Spleen (tissue), 11 donors: Measurements from ENCODE around the gene NBPF8. TPM values are rescaled to one million over a fixed set of nuclear protein-coding genes. Genes with fewer than 3 reads are reported as not detected.
"Not testable (repeated sequence)": the region's sequence is repeated elsewhere in the genome, so short reads cannot be mapped to it uniquely, and the experiment has no call there.

Experiments used
- DNase-seq: peaks from one replicate; pipeline ENCODE4 v3.0.0-alpha.2; 2020
- H3K27ac ChIP-seq, 8 donors: fragments of 200-600 bp; sonication (generic) in 7 of 8; 1 replicate in 4 of 8; 2 replicates in 4 of 8; pipeline versions ENCODE4 v1.5.0 to v1.8.0; 2016 to 2021; ENCODE audit warnings: inconsistent platforms in 4 of 8, mild to moderate bottlenecking in 4 of 8, moderate library complexity in 1 of 8
- H3K27me3 ChIP-seq, 7 donors: fragments of 200-600 bp; sonication (generic) in 6 of 7; replicated peaks in 1 of 7; 1 replicate in 4 of 7; 2 replicates in 3 of 7; pipeline versions ENCODE4 v1.5.0 to v1.8.0; 2016 to 2021; ENCODE audit warnings: inconsistent platforms in 3 of 7, mild to moderate bottlenecking in 1 of 7
- H3K36me3 ChIP-seq, 6 donors: fragments of 200-600 bp; sonication (generic) in 5 of 6; 1 replicate in 4 of 6; 2 replicates in 2 of 6; pipeline versions ENCODE4 v1.5.0 to v1.8.0; 2016 to 2021; ENCODE audit warnings: inconsistent platforms in 2 of 6
- H3K4me1 ChIP-seq, 6 donors: fragments of 200-600 bp; sonication (generic) in 5 of 6; 1 replicate in 3 of 6; 2 replicates in 3 of 6; pipeline versions ENCODE4 v1.5.0 to v1.8.0; 2016 to 2021; ENCODE audit warnings: inconsistent platforms in 3 of 6
- H3K4me3 ChIP-seq, 8 donors: fragments of 200-600 bp; sonication (generic) in 7 of 8; 1 replicate in 4 of 8; 2 replicates in 4 of 8; pipeline versions ENCODE4 v1.5.0 to v1.8.0; 2016 to 2021; ENCODE audit warnings: inconsistent platforms in 4 of 8, mild to moderate bottlenecking in 4 of 8, moderate library complexity in 2 of 8
- H3K9me3 ChIP-seq, 8 donors: fragments of 200-600 bp; sonication (generic) in 7 of 8; 1 replicate in 4 of 8; 2 replicates in 4 of 8; pipeline versions ENCODE4 v1.5.0 to v1.8.0; 2016 to 2021; ENCODE audit warnings: inconsistent platforms in 4 of 8
- POLR2AphosphoS5 ChIP-seq, 3 donors: sonication (generic); formaldehyde crosslinking; IDR thresholded peaks; one replicate each; pipeline ENCODE4 v1.5.1; 2017; ENCODE audit warnings: antibody characterized with exemption in 3 of 3
- WGBS, 5 donors: extraction: QIAGEN DNeasy Blood & Tissue Kit in 3 of 5; methylation state at CpG; one replicate each; pipeline versions ENCODE4 v1.1.5 to v1.1.7; 2013 to 2018; 5-methylcytosine and 5-hydroxymethylcytosine counted together
- intact Hi-C: fragments of 100-400 bp; cut with DNase I; formaldehyde crosslinking; loops from one replicate; pipeline ENCODE4 v1.15.0; 2023; ENCODE audit warnings: low total_unique reads
- polyA plus RNA-seq, 3 donors: library from polyadenylated mRNA; stranded (reverse); fragments of 200-250 nt; gene quantifications; one replicate each; pipeline ENCODE4 v1.2.1, GENCODE V29; 2013
- total RNA-seq, 7 donors: library from RNA; depleted of rRNA in 3 of 7; stranded (reverse); fragments of >200 nt in 3 of 7; fragmentation: NEBNext Ultra II Directional in 4 of 7; extraction: Animal tissue kit (Norgen Biotek cat#: 25700) in 4 of 7; gene quantifications; one replicate each; pipeline versions ENCODE4 v1.1.0 to v1.2.1, GENCODE V29; 2016 to 2021
- TF ChIP-seq, protein P1 (sequence below), 11 experiments: fragments of 200-600 bp in 7 of 11; fragments of 450-650 bp in 4 of 11; sonication (generic) in 4 of 11; IDR thresholded peaks in 8 of 11; conservative IDR thresholded peaks in 3 of 11; 1 replicate in 7 of 11; 2 replicates in 4 of 11; pipeline versions ENCODE4 v1.4.0 to v1.8.0; 2016 to 2021; ENCODE audit warnings: antibody characterized with exemption in 11 of 11, inconsistent platforms in 4 of 11, mild to moderate bottlenecking in 1 of 11
- donor health status: healthy with polysubstance abuse.
- donor health status: DM: no; HTN: no; CAD: no; lungs with moderate emphysema.
- donor health status: DM: no; HTN: no; CAD: no.
- donor health status: Bipolar disorder and iron deficiency.
- donor health status: healthy.
- donor health status: DM: no; HTN: no; CAD: no.
- donor health status: DM: yes; HTN: yes; CAD: no.

The NBPF8 gene
- total and polyA plus RNA-seq, 10 donors: 6.4 to 22.0 (median 13.7) TPM

DNA sequence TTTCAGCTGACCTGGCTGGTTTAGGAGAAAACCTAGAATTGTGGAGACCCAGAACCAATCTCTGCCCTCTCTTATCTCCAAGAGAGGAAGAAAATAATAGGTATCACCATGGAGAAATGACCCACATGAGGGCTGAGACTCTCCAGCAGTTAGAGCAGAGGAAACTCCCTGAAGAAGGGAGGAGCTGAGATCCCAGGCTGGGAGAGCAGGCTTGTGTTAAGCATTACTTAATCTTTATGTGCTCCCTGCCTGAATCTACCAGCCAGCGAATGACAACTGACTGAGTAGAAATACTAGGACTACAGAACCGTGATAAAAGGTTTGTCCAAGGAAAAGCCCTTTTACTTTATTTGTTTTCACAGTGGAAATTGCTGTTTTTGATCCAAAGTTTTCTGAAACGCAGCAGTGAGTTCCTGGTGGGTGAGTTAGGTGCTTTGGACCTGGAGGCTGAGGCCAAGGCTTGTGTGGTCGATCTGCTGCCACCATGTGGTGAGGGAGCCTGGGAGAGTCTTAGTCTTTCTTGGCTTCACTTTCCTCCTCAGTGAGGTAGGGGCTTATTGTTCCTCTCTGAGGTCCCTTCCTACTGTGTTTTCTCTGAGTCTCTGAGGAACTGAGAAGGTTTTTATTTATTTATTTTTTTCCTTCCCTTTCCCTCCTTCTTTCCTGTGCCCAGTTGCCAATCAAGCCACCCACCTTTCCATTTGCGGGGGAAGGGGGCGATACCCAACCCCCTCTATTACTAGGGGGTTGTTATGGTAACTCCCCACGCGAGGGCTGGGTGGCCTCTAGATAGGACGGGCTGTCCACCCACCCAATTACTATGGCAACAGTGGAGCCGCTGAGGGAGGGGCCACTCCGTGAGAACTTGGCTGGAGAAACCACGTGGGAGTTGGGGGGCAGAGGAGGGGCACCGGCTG lies 21.3 kb upstream of the NBPF8 start:
- H3K9me3 ChIP-seq, intact Hi-C loops, DNase-seq, H3K4me3 ChIP-seq, H3K4me1 ChIP-seq, H3K36me3 ChIP-seq, H3K27me3 ChIP-seq, H3K27ac ChIP-seq: not testable (repeated sequence)
- WGBS, 5 donors: 33 to 44% (median 41%) methylated on average over 6 of the region's 13 CpGs
- TF ChIP-seq, protein P1, sequence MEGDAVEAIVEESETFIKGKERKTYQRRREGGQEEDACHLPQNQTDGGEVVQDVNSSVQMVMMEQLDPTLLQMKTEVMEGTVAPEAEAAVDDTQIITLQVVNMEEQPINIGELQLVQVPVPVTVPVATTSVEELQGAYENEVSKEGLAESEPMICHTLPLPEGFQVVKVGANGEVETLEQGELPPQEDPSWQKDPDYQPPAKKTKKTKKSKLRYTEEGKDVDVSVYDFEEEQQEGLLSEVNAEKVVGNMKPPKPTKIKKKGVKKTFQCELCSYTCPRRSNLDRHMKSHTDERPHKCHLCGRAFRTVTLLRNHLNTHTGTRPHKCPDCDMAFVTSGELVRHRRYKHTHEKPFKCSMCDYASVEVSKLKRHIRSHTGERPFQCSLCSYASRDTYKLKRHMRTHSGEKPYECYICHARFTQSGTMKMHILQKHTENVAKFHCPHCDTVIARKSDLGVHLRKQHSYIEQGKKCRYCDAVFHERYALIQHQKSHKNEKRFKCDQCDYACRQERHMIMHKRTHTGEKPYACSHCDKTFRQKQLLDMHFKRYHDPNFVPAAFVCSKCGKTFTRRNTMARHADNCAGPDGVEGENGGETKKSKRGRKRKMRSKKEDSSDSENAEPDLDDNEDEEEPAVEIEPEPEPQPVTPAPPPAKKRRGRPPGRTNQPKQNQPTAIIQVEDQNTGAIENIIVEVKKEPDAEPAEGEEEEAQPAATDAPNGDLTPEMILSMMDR (IDR thresholded peaks at IDR 0.05 in 8 of 11, conservative IDR thresholded peaks at IDR 0.05 in 3 of 11): peak in 3 of 11 experiments; percentile 11 to 24 (median 23)

DNA sequence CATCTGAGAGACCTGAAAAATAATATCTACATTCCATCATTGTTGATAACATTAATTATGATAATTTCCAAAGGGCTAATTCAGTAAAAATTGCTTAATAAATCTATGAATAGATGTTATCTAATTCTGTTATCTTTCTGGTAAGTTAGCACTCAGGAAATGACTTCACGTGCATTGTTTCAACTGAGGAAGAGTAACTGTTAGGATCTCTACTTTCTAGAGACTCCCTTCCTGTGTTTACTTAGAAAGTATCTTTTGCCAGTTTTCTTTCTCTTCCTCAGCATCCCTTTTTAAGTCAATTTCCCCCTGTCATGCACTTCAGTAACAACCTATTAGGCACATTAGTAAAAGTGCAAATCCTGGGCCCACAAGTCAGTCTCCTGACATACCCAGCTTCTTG lies 9.5 kb upstream of the NBPF8 start:
- WGBS, 5 donors: no CpG with 5 or more reads among the region's 1 CpG
- H3K27ac ChIP-seq, H3K4me1 ChIP-seq, intact Hi-C loops, DNase-seq, H3K9me3 ChIP-seq, H3K4me3 ChIP-seq, H3K36me3 ChIP-seq, H3K27me3 ChIP-seq: not testable (repeated sequence)

DNA sequence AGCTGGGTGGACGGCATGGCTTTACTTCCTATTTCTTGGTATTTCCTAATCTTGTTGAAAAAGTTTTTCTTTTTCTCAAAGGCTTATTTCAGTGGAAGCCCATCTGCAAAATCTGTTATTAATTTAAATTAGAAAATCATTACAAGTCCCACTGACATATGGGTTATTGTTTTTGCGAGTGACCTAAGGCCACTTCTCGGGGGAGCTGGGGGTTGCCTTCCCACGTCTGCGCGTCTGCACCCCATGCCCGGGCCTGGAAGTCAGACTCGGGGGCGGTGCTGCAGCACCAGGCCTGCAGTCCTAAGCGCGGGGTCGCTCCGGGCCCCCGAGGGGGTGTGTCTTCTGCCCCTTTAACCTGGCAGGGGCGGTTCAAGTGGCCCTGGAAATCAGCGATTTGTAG lies 384 bp upstream of the NBPF8 start:
- H3K36me3 ChIP-seq, DNase-seq, H3K27me3 ChIP-seq, intact Hi-C loops, H3K9me3 ChIP-seq, H3K4me1 ChIP-seq: not testable (repeated sequence)
- Histone ChIP-seq H3K4me3 (peak overlapping the region in 6 of 8 donors; percentile 44 to 75 (median 63)), H3K27ac (peak overlapping the region in 4 of 8 donors; percentile 72 to 85 (median 80))
- WGBS, 5 donors: 1 to 4% (median 3%) methylated on average over 5 to 7 of the region's 16 CpGs

DNA sequence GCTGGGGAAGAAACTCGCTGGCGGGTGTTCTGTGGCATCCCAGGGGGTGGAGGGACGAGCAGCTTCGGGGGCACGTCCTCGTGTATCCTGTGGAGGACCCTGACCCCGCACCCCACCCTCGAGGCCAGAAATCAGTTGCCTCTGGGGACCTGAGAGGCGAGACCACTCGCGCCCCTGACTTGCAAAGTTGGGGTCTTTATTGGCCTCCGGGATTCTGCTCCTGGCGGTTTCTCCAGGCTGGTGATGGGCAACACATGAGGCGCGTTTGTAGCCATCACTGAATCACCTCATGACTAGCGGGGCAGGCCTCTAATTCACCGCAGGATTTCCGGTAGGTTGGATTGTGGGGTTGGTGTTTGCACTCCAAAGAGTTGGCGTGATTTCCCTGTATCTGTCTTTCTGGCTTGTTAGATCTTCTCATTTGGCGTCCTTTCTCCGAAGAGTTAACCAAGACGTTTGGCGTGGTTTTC lies 692 bp downstream of the NBPF8 start:
- H3K27me3 ChIP-seq, H3K4me1 ChIP-seq, H3K9me3 ChIP-seq, intact Hi-C loops: not testable (repeated sequence)
- DNase-seq: peak; percentile 75
- TF ChIP-seq POLR2AphosphoS5 (IDR thresholded peaks at IDR 0.05): peak in 1 of 3 donors; percentile 52
- H3K4me3 ChIP-seq: peak overlapping the region; percentile 40 to 75 (median 60)
- peak overlapping the region in 5 of 8 donors; percentile 27 to 85 (median 78) for H3K27ac ChIP-seq
- WGBS, 5 donors: 1 to 6% (median 2%) methylated on average over 12 to 21 of the region's 23 CpGs
- H3K36me3 ChIP-seq: peaks cover 0 to 10% (median 1%) of the 10 kb centered on the region in 6 donors

DNA sequence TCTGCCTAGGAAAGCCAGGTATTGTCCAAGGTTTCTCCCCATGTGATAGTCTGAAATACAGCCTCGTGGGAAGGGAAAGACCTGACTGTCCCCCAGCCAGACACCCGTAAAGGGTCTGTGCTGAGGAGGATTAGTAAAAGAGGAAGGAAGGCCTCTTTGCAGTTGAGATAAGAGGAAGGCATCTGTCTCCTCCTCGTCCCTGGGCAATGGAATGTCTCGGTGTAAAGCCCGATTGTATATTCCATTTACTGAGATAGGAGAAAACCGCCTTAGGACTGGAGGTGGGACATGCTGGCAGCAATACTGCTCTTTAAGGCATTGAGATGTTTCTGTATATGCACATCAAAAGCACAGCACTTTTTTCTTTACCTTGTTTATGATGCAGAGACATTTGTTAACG lies 10.2 kb downstream of the NBPF8 start:
- WGBS, 5 donors: 30 to 53% (median 46%) methylated on average over 7 of the region's 7 CpGs
- intact Hi-C loops: not testable (repeated sequence)

DNA sequence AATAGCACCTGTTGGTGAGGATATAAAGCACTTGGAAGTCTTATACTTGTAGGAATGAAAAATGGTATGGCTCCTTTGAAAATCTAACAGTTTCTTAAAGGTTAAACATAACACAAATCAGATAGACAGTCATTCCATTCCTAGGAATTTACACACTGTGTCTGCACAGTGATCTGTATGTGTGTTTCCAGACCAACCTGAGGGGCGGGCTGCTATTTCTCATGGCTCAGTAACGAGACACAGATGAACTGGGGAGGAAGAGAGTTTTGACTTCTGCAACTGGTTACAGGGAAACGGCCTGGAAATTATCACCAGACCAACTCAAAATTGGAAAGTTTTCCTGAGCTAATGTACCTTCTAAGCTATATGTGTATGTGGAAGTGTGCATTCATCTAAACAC lies 16.8 kb downstream of the NBPF8 start:
- intact Hi-C loops, H3K27me3 ChIP-seq, H3K4me1 ChIP-seq, H3K27ac ChIP-seq, DNase-seq, H3K9me3 ChIP-seq, H3K4me3 ChIP-seq: not testable (repeated sequence)
- peaks cover 0 to 13% (median 2%) of the 10 kb centered on the region in 6 donors for H3K36me3 ChIP-seq
- 50 to 72% (median 56%) methylated on average over 2 to 3 of the region's 3 CpGs; no CpG with 5 or more reads in 1 of the 5 donors for WGBS, 5 donors

More for the DNA sequence above, 10.2 kb downstream of the NBPF8 start:
- not testable (repeated sequence) for H3K27me3 ChIP-seq, DNase-seq, H3K4me3 ChIP-seq, H3K9me3 ChIP-seq, H3K27ac ChIP-seq, H3K4me1 ChIP-seq
- H3K36me3 ChIP-seq: peaks cover 0 to 21% (median 3%) of the 10 kb centered on the region in 6 donors

DNA sequence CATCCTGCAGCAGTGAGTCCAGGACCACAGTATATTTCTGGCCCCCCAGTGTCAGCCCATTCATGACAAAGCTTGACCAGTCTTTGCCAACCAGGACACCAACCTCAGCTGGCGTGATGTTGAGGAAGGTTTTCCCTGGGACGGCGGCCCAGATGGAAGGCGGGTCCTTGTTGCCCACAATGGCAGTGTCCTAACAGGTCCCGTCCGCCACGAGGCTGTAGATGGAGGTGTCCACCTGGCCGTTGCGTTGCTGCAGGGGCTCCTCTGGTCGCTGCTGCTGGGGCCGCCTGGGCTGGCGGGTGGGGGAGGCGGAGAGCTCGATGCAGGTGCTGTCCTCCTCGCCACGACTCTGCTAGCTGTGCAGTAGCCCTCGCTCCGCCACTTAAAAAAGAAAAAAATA lies 19.0 kb downstream of the NBPF8 start:
- H3K4me3 ChIP-seq, DNase-seq, H3K27ac ChIP-seq, H3K36me3 ChIP-seq, intact Hi-C loops, H3K4me1 ChIP-seq, H3K27me3 ChIP-seq, H3K9me3 ChIP-seq: not testable (repeated sequence)
- WGBS, 5 donors: 95 to 99% (median 97%) methylated on average over 6 to 16 of the region's 18 CpGs

DNA sequence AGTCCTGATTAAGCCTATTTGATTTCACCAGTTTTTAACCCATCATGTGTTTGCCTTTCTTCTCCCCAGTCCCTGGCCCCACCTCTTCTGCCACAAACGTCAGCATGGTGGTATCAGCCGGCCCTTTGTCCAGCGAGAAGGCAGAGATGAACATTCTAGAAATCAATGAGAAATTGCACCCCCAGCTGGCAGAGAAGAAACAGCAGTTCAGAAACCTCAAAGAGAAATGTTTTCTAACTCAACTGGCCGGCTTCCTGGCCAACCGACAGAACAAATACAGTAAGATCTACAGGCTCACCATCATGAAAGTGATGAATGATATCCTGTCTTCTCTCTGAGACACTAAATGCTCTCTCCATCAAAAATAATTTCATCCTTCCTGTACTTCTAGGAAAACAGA lies 34.3 kb downstream of the NBPF8 start:
- WGBS, 5 donors: 28 to 50% (median 40%) methylated on average over 2 of the region's 5 CpGs
- DNase-seq, H3K4me3 ChIP-seq, H3K27ac ChIP-seq, H3K9me3 ChIP-seq, H3K27me3 ChIP-seq, intact Hi-C loops, H3K4me1 ChIP-seq: not testable (repeated sequence)
- peaks cover 0 to 17% (median 2%) of the 10 kb centered on the region in 6 donors for H3K36me3 ChIP-seq
